IMR-90 (cell line): ENCODE data around the gene LONP2. TPM values are rescaled to one million over a fixed set of nuclear protein-coding genes. Genes with fewer than 3 reads are reported as not detected.

Experiments used
- ATAC-seq: fragments of 200-7000 bp; cut with Tn5 transposase; 2 replicates; pipeline ENCODE4 v1.9.1; 2020; ENCODE audit warnings: low read depth, mild to moderate bottlenecking, moderate library complexity
- BruUV-seq: library from RNA; stranded (reverse); fragments of 400-500 nt; replicated peaks from 2 replicates; lab custom pipeline; 2021; lab: Mats Ljungman, UMichigan
- CTCF ChIA-PET: fragments of 300-600 bp; formaldehyde crosslinking; extraction: SDS; loops from one replicate; lab custom pipeline; 2021; ENCODE audit warnings: antibody characterized with exemption; lab: Yijun Ruan, JAX
- POLR2A ChIA-PET: fragments of 300-600 bp; sonication (Branson Sonifier 250); formaldehyde crosslinking; loops from one replicate; lab custom pipeline; 2022; ENCODE audit warnings: antibody characterized with exemption; ENCODE audit not compliant: unreplicated experiment; lab: Charles Lee
- DNase-seq: peaks from one replicate; pipeline ENCODE4 v3.0.0; 2013
- H2AFZ ChIP-seq: replicated peaks from 2 replicates; pipeline ENCODE3; 2013; ENCODE audit warnings: low read length, mild to moderate bottlenecking; ENCODE audit not compliant: poor library complexity
- H2AK5ac ChIP-seq: 2 replicates; pipeline ENCODE4 v1.6.1; 2013; ENCODE audit warnings: low read depth, low read length, inconsistent platforms
- H2AK9ac ChIP-seq: replicated peaks from 2 replicates; pipeline ENCODE3; 2013; ENCODE audit warnings: mild to moderate bottlenecking, low read depth, low read length, moderate library complexity; ENCODE audit not compliant: poor library complexity
- H2BK120ac ChIP-seq: 2 replicates; pipeline ENCODE4 v1.6.1; 2013; ENCODE audit warnings: low read depth, low read length, inconsistent platforms
- H2BK15ac ChIP-seq: 3 replicates; pipeline ENCODE4 v1.6.1; 2013; ENCODE audit warnings: low read depth, low read length, inconsistent platforms
- H2BK20ac ChIP-seq: 2 replicates; pipeline ENCODE4 v1.6.1; 2013; ENCODE audit warnings: low read depth, mild to moderate bottlenecking, inconsistent platforms, low read length, moderate library complexity
- H2BK5ac ChIP-seq: 2 replicates; pipeline ENCODE4 v1.6.1; 2013; ENCODE audit warnings: mild to moderate bottlenecking, low read depth, low read length, inconsistent platforms; ENCODE audit not compliant: poor library complexity, severe bottlenecking
- H3K14ac ChIP-seq: replicated peaks from 2 replicates; pipeline ENCODE4 v1.6.1; 2013; ENCODE audit warnings: low read depth, low read length, inconsistent platforms
- H3K18ac ChIP-seq: 2 replicates; pipeline ENCODE4 v1.6.1; 2013; ENCODE audit warnings: low read depth, low read length, control low read depth
- H3K23ac ChIP-seq: 2 replicates; pipeline ENCODE4 v1.6.1; 2013; ENCODE audit warnings: low read depth, low read length, inconsistent platforms
- H3K27ac ChIP-seq: 2 replicates; pipeline ENCODE4 v1.5.1; 2013; ENCODE audit warnings: mild to moderate bottlenecking, control low read depth, low read length; ENCODE audit not compliant: insufficient read depth
- H3K27me3 ChIP-seq: 2 replicates; pipeline ENCODE4 v1.6.1; 2013; ENCODE audit warnings: low read length; ENCODE audit not compliant: control insufficient read depth, insufficient read depth
- H3K36me3 ChIP-seq: 2 replicates; pipeline ENCODE4 v1.6.1; 2013; ENCODE audit warnings: low read length, mixed read lengths; ENCODE audit not compliant: control insufficient read depth, insufficient read depth
- H3K4ac ChIP-seq: 2 replicates; pipeline ENCODE4 v1.6.1; 2013; ENCODE audit warnings: low read depth, low read length, inconsistent platforms
- H3K4me1 ChIP-seq: 2 replicates; pipeline ENCODE4 v1.6.1; 2013; ENCODE audit warnings: low read length, mixed read lengths; ENCODE audit not compliant: control insufficient read depth, insufficient read depth
- H3K4me2 ChIP-seq: 2 replicates; pipeline ENCODE4 v1.6.1; 2013; ENCODE audit warnings: low read depth, mild to moderate bottlenecking, control low read depth, low read length, moderate library complexity
- H3K4me3 ChIP-seq: 2 replicates; pipeline ENCODE4 v1.5.1; 2013; ENCODE audit warnings: low read depth, mild to moderate bottlenecking, control low read depth, low read length, moderate library complexity; ENCODE audit not compliant: insufficient read depth
- H3K56ac ChIP-seq: 2 replicates; pipeline ENCODE4 v1.6.1; 2013; ENCODE audit warnings: low read length, inconsistent platforms; ENCODE audit not compliant: insufficient read depth; ENCODE audit errors: extremely low read depth
- H3K79me1 ChIP-seq, 2 experiments: 2 replicates each; pipeline ENCODE4 v1.6.1; 2013; ENCODE audit warnings: low read length in 2 of 2, inconsistent platforms in 1 of 2, low read depth in 1 of 2
- H3K9ac ChIP-seq: 2 replicates; pipeline ENCODE4 v1.6.1; 2013; ENCODE audit warnings: low read depth, low read length, control low read depth
- H3K9me1 ChIP-seq: 2 replicates; pipeline ENCODE4 v1.6.1; 2013; ENCODE audit warnings: low read length, inconsistent platforms; ENCODE audit not compliant: insufficient read depth
- H3K9me3 ChIP-seq: 2 replicates; pipeline ENCODE4 v1.6.1; 2013; ENCODE audit warnings: low read length; ENCODE audit not compliant: control insufficient read depth, insufficient read depth
- H4K20me1 ChIP-seq: 2 replicates; pipeline ENCODE4 v1.6.1; 2013; ENCODE audit warnings: low read length, inconsistent platforms; ENCODE audit not compliant: insufficient read depth
- H4K5ac ChIP-seq: 2 replicates; pipeline ENCODE4 v1.6.1; 2013; ENCODE audit warnings: mild to moderate bottlenecking, low read depth, low read length, control low read depth
- H4K8ac ChIP-seq, 2 experiments: 2 replicates each; pipeline ENCODE4 v1.6.1; 2013; ENCODE audit warnings: low read depth in 2 of 2, low read length in 2 of 2, control low read depth in 1 of 2, inconsistent platforms in 1 of 2
- H4K91ac ChIP-seq: 2 replicates; pipeline ENCODE4 v1.6.1; 2013; ENCODE audit warnings: low read depth, low read length, inconsistent platforms; ENCODE audit not compliant: insufficient read depth
- CEBPB ChIP-seq: IDR thresholded peaks from 2 replicates; pipeline ENCODE4 v1.6.1; 2012; ENCODE audit warnings: low read depth, low read length, improper control_type of control experiment
- FOS ChIP-seq: fragments of 150-350 bp; IDR thresholded peaks from 2 replicates; pipeline ENCODE4 v1.6.1; 2016; ENCODE audit warnings: low read depth, low read length
- NFE2L2 ChIP-seq: fragments of 150-350 bp; IDR thresholded peaks from 2 replicates; pipeline ENCODE4 v1.6.1; 2016; ENCODE audit warnings: low read depth, mild to moderate bottlenecking, low read length
- POLR2A ChIP-seq: IDR thresholded peaks from 2 replicates; pipeline ENCODE4 v1.6.1; 2012; ENCODE audit warnings: mild to moderate bottlenecking, low read depth, low read length
- RCOR1 ChIP-seq: IDR thresholded peaks from 2 replicates; pipeline ENCODE4 v1.6.1; 2012; ENCODE audit warnings: mild to moderate bottlenecking, low read length, improper control_type of control experiment; ENCODE audit not compliant: insufficient replicate concordance
- RFX5 ChIP-seq: IDR thresholded peaks from 2 replicates; pipeline ENCODE4 v1.8.0; 2012; ENCODE audit warnings: low read depth, mild to moderate bottlenecking, low read length, moderate library complexity
- WGBS, 2 experiments: methylation state at CpG; one replicate each; pipeline versions ENCODE4 v1.1.5 to v1.1.7; 2013; ENCODE audit warnings: missing lambda C conversion rate in 2 of 2; ENCODE audit not compliant: insufficient read length in 1 of 2; ENCODE audit errors: extremely low coverage in 2 of 2; 5-methylcytosine and 5-hydroxymethylcytosine counted together
- dilution Hi-C: fragments of 300-500 bp; cut with HindIII; formaldehyde crosslinking; loops from one replicate; pipeline ENCODE4 v1.14.3; 2018; ENCODE audit warnings: low sequenced_read_pairs; ENCODE audit not compliant: unreplicated experiment
- in situ Hi-C: fragments of 300-500 bp; cut with MboI; formaldehyde crosslinking; loops from 3 replicates; pipeline ENCODE4 v1.14.3; 2019; ENCODE audit warnings: low sequenced_read_pairs, inconsistent platforms, mixed read lengths
- intact Hi-C: fragments of 100-400 bp; cut with micrococcal nuclease; formaldehyde crosslinking; loops from 2 replicates; pipeline ENCODE4 v1.10.0; 2022
- polyA plus RNA-seq, 3 experiments: library from polyadenylated mRNA; depleted of rRNA; stranded (reverse); fragments of >200 nt; gene quantifications; 2 replicates each; pipeline ENCODE4 v1.2.3, GENCODE V29; 2012; ENCODE audit warnings: low replicate concordance in 1 of 3
- total RNA-seq: library from RNA; depleted of rRNA; stranded (reverse); fragments of >200 nt; gene quantifications from 2 replicates; pipeline ENCODE4 v1.2.3, GENCODE V29; 2012
- TF ChIP-seq, protein P1 (sequence below): conservative IDR thresholded peaks from 2 replicates; pipeline ENCODE4 v1.5.1; 2012; ENCODE audit warnings: mild to moderate bottlenecking, low read depth, low read length, improper control_type of control experiment
- TF ChIP-seq, protein P2 (sequence below): fragments of 150-350 bp; IDR thresholded peaks from 2 replicates; pipeline ENCODE4 v1.6.1; 2016; ENCODE audit warnings: low read depth, mild to moderate bottlenecking, low read length, moderate library complexity, borderline replicate concordance

Gene LONP2
- total and polyA plus RNA-seq, 2 of the 4 experiments (the other 2 are of a cell fraction), result 31.5 to 90.9 TPM

DNA sequence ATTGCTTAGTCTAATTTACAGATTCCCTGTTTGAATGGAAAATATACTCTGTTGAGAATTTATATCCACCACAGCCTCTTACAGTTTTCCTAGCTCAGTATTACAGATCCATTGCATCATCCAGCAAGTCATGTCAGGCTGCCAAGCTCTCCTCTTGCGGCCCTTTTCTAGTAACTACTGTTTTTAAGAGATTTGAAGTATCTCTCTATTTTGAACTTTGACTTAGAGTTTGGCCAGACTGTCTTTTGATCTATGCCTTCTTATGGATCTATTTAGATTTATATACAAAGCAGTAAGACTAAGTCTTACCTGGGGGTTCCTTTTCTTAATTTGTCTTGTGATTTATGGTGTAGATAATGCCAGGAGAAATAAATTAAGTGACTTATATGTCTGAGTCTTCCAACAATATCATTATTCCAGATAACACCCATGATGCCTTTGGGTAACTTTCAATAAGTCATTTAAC is 56.3 kb downstream of the LONP2 start:
- Histone ChIP-seq H4K20me1 (no peaks in the 10 kb centered on the region), H3K9ac (peak overlapping the region; percentile 49; the same call in 1 of the 2 replicates), H3K56ac (no peak overlapping the region), H3K9me3 (no peaks in the 10 kb centered on the region), H2BK120ac (peak overlapping the region; percentile 65), H3K27ac (peak overlapping the region; percentile 79; the same call in 1 of the 2 replicates), H3K4me2 (no peak overlapping the region), H3K9me1 (no peaks in the 10 kb centered on the region; the same call in 1 of the 2 replicates), H2BK20ac (peak overlapping the region; percentile 59; the same call in 1 of the 2 replicates), H3K18ac (peak overlapping the region; percentile 54; the same call in 1 of the 2 replicates), H2AK5ac (no peak overlapping the region), H4K91ac (peak overlapping the region; percentile 63; the same call in 1 of the 2 replicates), H2BK15ac (no peak overlapping the region), H4K8ac (peak overlapping the region in 1 of 2 experiments; percentile 71; a peak in 1 of 4 replicates), H2AK9ac (no peak overlapping the region), H3K36me3 (peaks cover 40% of the 10 kb centered on the region), H2AFZ (no peak overlapping the region), H3K23ac (peak overlapping the region; percentile 2; the same call in 1 of the 2 replicates), H3K4me3 (no peak overlapping the region), H3K79me1 (peaks cover 3 to 7% of the 10 kb centered on the region in 2 experiments; a peak in 2 of 4 replicates), H3K27me3 (no peaks in the 10 kb centered on the region), H3K4me1 (peaks cover 2% of the 10 kb centered on the region; the same call in 1 of the 2 replicates), H4K5ac (no peak overlapping the region; the same call in 1 of the 2 replicates), H3K4ac (peak overlapping the region; percentile 62; the same call in 1 of the 2 replicates), H3K14ac (peak overlapping the region; percentile 82; the same call in 1 of the 2 replicates), H2BK5ac (peak overlapping the region; percentile 64)
- dilution Hi-C loops, result no loop called here
- ChIA-PET CTCF (interaction anchor here (1.1 kb wide), 1 partner anchor 8 kb away, joined by 5 read pairs; no protein-coding TSS in a partner anchor), POLR2A (interaction anchor here (0.5 to 0.6 kb wide), 2 partner anchors 56 to 108 kb away, joined by 3 to 4 read pairs; no protein-coding TSS in a partner anchor)
- in situ Hi-C loops, result no loop called here
- ATAC-seq (peak; percentile 75), DNase-seq (peak; percentile 88)
- no CpG with 5 or more reads among the region's 1 CpG for WGBS, 2 experiments
- TF ChIP-seq FOS (no peak), NFE2L2 (no peak), CEBPB (peak; percentile 97), POLR2A (no peak), RFX5 (no peak), RCOR1 (no peak)
- TF ChIP-seq, protein P1, sequence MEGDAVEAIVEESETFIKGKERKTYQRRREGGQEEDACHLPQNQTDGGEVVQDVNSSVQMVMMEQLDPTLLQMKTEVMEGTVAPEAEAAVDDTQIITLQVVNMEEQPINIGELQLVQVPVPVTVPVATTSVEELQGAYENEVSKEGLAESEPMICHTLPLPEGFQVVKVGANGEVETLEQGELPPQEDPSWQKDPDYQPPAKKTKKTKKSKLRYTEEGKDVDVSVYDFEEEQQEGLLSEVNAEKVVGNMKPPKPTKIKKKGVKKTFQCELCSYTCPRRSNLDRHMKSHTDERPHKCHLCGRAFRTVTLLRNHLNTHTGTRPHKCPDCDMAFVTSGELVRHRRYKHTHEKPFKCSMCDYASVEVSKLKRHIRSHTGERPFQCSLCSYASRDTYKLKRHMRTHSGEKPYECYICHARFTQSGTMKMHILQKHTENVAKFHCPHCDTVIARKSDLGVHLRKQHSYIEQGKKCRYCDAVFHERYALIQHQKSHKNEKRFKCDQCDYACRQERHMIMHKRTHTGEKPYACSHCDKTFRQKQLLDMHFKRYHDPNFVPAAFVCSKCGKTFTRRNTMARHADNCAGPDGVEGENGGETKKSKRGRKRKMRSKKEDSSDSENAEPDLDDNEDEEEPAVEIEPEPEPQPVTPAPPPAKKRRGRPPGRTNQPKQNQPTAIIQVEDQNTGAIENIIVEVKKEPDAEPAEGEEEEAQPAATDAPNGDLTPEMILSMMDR, result no peak
- TF ChIP-seq, protein P2, sequence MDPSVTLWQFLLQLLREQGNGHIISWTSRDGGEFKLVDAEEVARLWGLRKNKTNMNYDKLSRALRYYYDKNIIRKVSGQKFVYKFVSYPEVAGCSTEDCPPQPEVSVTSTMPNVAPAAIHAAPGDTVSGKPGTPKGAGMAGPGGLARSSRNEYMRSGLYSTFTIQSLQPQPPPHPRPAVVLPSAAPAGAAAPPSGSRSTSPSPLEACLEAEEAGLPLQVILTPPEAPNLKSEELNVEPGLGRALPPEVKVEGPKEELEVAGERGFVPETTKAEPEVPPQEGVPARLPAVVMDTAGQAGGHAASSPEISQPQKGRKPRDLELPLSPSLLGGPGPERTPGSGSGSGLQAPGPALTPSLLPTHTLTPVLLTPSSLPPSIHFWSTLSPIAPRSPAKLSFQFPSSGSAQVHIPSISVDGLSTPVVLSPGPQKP, result no peak
- intact Hi-C loops, result no loop called here
- BruUV-seq, result no TSS peak
